HCEC 1CT (cell line): Measurements from ENCODE around the gene AVL9.

ENCODE experiments used
- DNase-seq: peaks from one replicate; pipeline ENCODE4 v3.0.0-alpha.2; 2017

AVL9 gene

GRCh38 chr7:32535162-32535702 is 39.9 kb downstream of the AVL9 start:
- no peak for DNase-seq

GRCh38 chr7:32536016-32536415 is 40.7 kb downstream of the AVL9 start:
- no peak for DNase-seq

GRCh38 chr7:32536585-32536984 is 41.3 kb downstream of the AVL9 start:
- peak; percentile 71 for DNase-seq

- DNase-seq: no peak
Observed at GRCh38 chr7:32537760-32538159, 42.5 kb downstream of the AVL9 start.

- no peak for DNase-seq
Observed at GRCh38 chr7:32539366-32539765, 44.1 kb downstream of the AVL9 start.

- no peak for DNase-seq
Observed at GRCh38 chr7:32539919-32540531, 44.7 kb downstream of the AVL9 start.

GRCh38 chr7:32542595-32542994 is 47.3 kb downstream of the AVL9 start:
- no peak for DNase-seq

GRCh38 chr7:32559480-32559879 is 64.2 kb downstream of the AVL9 start:
- no peak for DNase-seq

GRCh38 chr7:32560075-32560474 is 64.8 kb downstream of the AVL9 start:
- no peak for DNase-seq

- no peak for DNase-seq
Observed at GRCh38 chr7:32561613-32562012, 66.3 kb downstream of the AVL9 start.

- peak; percentile 62 for DNase-seq
Observed at GRCh38 chr7:32564542-32564941, 69.3 kb downstream of the AVL9 start.

GRCh38 chr7:32569388-32570289 is 74.3 kb downstream of the AVL9 start:
- no peak for DNase-seq

- no peak for DNase-seq
Observed at GRCh38 chr7:32573110-32573687, 77.9 kb downstream of the AVL9 start.

GRCh38 chr7:32574626-32575025 is 79.3 kb downstream of the AVL9 start:
- no peak for DNase-seq

GRCh38 chr7:32577421-32577820 is 82.1 kb downstream of the AVL9 start:
- DNase-seq: no peak

- DNase-seq: no peak
Observed at GRCh38 chr7:32579776-32580175, 84.5 kb downstream of the AVL9 start.

GRCh38 chr7:32580646-32581045 is 85.4 kb downstream of the AVL9 start:
- DNase-seq: no peak

- DNase-seq: peak; percentile 47
Observed at GRCh38 chr7:32582036-32582435, 86.7 kb downstream of the AVL9 start.

GRCh38 chr7:32583791-32584190 is 88.5 kb downstream of the AVL9 start:
- peak; percentile 97 for DNase-seq

GRCh38 chr7:32586291-32587221 is 91.3 kb downstream of the AVL9 start:
- peak; percentile 97 for DNase-seq

GRCh38 chr7:32587411-32587948 is 92.2 kb downstream of the AVL9 start:
- peak; percentile 88 for DNase-seq

GRCh38 chr7:32588657-32589056 is 93.4 kb downstream of the AVL9 start:
- peak; percentile 92 for DNase-seq
